ENCODE results near the gene ERC2.
"Not testable (repeated sequence)": the region's sequence is repeated elsewhere in the genome, so short reads cannot be mapped to it uniquely, and the experiment has no call there.

The ERC2 gene

DNA sequence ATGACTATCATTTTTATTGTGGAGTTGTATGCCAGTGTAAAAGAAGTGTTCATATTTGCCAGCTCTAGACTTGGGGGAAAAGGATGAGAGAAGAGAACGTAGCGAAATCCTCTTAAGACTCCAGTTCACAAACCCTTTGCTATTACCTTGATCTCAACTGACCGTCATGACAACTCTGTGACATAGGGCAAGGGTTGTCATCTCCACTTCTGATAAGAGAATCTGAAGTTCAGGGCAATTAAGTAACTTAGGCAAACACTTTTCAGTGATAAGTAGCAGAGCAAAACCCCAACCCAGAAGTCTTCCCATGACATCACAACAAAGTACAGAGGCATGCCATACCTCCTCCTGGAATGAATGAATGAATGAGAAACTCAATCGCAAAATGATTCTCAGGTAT lies 940.9 kb downstream of the ERC2 start:
- no peak for DNase-seq

DNA sequence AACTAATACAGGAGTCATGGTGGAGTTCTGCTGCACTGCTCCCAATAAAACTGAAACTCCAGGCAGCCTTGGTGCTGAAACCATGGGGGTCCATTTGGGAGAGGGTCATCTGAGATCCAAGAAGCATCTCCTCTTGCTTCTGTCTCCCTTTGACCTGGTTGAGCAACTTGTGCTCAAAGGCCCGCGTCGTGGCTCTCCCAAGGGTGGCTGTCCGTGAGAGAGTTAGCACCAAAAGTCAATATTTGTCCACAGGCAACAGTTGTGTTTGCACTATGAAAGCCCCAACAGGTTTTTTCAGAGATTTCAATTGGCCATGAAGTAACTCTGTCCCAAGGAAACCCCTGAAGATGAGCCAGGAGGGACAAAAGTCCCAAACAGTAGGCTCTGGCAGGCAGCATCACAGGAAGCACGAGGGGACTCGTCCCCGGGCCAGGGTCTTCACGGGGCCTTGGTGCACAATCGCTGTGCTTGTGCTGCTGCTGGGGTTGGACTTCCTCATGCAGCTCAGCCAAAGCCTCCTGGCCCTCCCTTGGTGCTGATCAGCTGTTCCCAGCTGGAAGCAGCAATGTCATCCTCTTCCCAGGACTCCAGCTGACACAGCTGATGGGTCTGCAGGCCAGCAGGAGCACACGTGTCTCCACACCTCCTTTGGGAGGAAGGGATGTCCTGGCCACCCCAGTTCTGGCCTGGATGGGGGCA lies 941.8 kb downstream of the ERC2 start:
- DNase-seq, result no peak

DNA sequence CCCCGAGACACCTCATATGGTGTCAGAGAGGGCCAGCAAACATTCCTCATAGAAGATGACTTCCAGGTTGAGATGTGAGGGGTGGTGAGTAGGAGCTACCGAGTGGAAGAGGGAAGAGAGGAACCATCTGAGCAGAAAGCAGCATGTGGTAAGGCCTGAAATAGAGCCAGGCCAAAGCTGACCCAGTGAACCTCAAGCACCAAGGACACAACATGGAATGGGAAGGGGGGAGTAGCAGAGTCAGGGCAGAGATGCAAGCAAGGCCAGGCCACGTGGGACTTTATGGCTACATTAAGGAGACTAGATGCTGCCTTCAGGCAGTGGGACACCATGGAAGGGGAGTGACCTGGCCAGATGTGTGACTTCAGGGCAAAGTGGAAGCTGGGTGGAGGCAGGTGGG lies 942.8 kb downstream of the ERC2 start:
- DNase-seq, result no peak

DNA sequence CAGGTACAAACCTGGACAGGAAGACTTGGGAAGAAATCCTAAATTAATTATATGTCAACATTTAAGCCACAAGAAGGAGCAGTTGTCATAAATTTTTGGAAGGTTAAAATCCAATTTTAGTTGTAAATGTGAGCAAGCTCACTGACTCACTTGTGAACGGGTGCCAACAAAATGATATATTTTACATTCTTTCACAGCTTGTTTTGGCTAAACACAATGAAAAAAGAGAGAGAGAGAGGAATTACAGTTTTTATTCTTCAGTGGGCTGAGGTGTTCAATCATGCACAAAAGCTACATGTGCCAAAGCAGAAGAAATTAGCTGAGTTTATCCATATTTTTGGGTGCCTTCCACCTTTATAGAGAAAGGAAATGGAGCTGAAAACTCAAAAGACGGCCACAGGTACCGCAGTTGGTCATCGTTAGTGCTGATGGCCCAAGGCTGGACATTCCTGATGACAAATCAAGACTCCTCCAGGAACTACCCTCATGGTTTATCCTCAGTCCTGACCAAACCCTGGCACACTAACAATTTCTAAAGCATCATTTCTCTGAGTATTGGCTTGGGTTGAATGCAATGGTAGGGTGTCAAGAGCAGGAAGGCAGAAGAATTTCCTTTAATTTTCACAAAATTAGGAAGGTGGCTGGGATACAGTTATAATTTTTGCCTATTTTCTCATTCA lies 943.6 kb downstream of the ERC2 start:
- DNase-seq, result no peak

DNA sequence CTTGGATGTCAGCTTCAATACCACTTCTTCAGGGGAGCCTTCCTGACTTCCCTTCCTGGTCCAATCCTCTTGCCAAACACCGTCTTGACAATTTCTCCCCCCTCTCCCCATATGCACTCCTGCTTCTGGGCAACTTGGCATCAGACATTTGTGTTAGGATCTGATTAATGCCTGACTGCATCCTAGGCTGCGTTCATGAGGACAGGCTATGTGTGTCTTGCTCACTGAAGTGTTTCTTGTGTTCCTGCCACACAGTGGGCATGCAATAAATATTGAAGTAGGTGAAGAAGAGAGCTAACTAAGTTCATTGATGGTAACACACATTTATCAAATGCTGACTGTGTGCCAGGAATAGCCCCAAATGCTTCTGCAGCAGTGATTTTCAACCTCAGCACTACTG lies 944.8 kb downstream of the ERC2 start:
- DNase-seq, result no peak

DNA sequence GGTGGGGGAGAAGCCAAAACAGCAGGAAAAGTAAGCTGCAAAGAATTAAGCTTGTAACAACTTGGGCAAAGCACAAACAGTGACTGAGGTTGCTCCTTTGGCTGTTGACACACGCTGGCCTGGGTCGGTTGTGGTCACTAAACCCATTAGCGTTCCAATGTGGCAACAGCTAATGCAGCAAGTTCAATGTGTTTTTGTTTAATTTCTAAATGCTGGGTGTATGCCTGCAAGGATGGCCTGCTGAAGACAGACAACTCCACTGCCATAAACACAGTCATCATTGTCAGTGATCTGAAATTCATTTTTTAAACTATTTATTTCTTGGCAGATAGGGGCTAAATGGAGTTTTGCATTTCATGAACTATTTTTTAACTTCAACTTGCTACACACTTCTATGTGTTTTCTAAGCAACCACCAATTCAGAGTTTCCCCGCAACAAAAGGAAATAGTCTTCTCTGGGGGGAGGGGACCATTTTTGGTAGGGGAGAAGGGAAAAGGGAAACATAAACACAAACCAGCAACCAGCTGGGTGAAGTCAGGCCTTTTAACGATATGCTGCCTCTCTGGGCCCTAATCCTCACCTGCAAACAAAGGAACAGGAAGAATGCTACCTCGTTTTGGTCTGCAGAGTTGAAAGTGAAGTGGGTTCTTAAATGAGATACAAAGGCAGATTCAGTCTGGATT lies 946.4 kb downstream of the ERC2 start:
- no peak for DNase-seq

DNA sequence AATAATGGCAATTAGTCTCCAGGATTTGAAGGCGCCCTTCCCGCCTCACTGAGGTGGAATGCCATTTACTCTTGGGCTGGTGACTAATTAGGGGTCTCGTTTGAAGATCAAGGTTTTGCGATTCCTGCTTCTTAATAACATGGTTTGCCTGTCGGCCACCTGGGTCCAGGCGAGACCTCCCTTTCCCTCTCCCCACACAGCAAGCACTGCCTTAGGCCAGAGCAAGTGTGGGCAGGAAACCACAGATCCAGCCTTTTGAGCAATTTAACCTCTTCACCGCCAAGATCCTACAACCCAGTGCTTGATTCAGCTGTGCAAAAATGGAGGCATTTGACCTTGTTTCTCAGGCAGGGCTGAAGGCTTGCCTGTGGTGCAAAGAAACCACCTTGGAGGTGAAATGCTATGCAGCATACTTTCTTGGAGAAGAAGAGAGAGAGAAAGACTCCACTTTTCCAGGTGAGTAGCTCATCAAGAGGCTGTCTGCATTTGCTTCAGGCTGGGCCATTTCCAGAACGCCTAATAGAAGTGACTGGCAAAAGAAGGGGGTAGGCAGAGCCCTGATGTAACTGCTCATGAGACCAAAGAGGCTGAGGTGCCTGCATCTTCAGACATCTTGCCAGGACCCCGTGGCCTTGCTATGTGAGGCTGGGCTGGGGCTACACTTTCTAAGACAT lies 947.1 kb downstream of the ERC2 start:
- DNase-seq, result no peak

DNA sequence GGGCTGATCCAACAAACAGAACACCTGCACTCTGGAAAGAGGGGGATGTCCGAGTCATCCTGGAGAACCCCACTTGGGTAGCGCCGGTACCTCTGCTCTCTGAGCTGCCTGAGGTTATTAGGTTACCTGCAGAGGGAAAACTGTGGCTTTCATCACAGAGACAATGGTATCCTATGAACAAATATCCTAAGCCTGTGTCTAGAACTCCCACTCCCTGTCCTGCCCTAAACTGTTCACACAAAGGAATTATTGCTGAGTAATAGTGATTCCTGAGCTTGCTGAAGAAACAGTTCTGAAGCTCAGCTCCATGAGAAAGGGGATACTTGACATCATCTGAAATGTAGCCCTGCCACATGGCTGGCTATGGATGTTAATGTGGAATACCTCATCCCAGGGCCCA lies 949.2 kb downstream of the ERC2 start:
- no peak for DNase-seq

DNA sequence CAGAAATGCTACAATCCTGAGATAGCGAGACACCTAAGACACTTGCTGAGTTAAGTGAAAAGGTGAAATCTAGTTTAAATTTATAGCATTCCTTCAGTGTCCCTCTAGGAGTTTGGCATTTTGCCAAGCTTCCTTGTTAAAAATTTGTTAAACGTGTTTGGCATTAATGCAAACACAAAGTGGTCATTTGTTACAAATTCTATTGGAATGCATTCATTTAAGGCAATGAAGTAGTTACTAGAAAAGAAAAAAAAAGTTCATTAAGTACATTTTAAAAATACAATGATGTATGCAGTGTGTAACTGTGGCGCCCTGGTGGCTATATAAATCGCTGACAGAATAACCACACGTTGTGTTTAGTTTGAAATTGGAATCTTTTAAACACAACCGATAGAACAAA lies 949.8 kb downstream of the ERC2 start:
- DNase-seq, result no peak

DNA sequence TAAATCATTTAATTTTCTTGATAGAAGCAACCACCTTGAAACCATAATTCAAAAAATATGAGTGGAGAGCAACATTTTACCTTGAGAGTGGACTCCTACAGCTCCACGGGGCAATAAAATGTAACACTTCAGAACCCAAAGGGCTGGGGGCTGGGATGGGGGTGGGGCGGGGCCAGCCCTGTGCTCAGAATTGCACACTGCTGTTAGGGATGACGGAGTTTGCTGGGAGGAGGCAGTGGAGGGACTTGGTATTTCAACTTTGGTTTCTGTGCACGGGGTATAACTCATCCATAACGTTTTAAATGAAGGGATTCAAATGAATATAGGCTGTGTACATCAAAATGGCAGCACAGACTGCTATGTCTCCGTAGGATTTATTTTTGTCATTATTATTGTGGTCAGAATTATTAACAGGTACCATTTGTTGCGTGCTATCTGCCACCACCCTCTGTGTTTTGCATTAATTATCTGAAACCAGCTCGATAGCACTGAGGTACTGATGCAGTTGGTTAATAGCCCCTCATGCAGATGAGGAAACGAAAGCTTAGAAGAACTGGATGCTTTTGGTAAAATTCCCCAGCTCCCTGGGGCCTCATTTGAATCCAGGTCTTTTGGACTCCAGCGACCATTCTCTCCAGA lies 951.8 kb downstream of the ERC2 start:
- no peak for DNase-seq

DNA sequence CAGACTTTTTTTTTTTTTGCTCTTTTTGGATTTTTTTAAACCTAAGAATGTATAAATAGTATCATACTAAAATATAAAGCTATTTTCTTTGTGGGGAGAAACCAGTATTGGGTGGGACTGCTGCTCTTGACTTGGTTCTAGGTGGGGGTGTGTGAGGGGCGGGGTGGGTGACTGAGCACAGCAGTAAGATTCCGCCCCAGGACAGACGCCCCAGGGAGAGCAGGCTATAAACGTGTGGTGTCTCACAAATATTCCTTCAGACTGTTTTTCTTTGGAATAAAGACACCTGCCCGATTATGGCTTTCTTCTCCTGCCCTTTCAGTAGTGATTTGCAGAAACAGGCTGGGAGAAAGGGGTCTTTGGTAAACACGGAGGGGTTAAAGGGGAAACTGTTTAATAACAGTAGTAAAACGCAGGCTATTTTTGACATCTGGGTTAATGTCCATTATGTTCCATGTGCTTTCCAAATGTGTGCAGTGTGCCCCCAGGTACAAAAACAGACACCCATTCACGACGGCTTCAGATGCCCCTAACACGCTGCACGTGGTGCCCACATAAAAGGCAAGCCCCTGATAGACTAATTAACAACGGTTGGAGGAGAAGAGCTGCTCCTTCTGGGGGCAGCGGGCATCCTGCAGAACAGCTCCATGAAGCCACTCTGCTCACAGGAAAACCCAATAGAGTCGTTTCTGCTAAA lies 952.6 kb downstream of the ERC2 start:
- no peak for DNase-seq

DNA sequence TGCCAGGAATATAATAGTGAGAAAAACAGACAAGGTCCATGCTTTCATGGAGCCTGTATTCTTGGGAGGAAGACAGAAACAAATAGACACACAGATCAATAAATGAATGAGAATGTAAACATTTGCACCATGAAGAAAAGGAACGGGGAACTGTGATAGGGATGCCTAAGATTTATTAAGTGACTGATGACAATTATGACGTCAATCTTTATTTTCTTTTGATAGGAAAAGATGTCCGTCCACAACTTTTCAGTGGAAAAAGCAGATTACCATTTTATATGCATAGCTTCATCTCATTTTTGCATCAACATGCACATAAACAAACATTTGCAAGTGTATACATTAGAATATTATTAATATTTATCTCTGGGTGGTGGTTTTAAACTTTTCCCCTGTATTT lies 953.3 kb downstream of the ERC2 start:
- DNase-seq, result no peak

DNA sequence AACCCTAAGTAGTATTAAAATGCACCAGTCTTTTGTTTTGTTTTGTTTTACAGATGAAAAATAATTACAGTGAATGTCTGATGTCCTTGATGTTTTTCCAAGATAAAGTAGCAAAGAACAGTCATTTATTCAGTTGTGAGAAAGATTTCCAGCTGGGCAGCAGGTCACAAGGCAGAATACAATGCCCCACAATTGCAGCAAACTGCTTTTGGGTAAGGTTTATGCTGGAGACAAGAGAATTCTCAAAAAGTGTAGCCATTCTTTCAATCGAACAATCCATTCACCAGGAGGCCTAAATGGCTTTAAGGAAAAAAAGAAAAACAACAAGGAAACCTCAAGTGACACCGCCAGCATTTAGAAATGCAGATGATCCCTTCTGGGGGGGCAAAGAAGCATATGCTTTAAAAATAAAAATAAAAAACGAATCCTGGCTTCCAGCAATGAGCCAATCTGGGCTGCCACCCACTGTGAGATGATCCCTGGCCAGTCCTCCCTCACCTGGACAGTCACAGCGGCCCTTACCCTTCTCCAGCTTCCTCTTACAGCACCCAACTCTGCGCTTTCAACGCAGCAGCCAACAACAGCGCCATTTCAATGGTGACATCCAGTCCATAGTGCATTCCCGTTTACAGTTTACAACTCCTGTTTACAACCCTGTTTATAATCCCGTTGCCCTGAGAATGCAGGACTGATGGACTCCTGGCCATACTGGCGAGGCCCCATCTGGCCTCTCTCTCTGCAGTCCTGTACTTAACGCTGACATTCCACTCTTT lies 955.5 kb downstream of the ERC2 start:
- DNase-seq, result no peak

DNA sequence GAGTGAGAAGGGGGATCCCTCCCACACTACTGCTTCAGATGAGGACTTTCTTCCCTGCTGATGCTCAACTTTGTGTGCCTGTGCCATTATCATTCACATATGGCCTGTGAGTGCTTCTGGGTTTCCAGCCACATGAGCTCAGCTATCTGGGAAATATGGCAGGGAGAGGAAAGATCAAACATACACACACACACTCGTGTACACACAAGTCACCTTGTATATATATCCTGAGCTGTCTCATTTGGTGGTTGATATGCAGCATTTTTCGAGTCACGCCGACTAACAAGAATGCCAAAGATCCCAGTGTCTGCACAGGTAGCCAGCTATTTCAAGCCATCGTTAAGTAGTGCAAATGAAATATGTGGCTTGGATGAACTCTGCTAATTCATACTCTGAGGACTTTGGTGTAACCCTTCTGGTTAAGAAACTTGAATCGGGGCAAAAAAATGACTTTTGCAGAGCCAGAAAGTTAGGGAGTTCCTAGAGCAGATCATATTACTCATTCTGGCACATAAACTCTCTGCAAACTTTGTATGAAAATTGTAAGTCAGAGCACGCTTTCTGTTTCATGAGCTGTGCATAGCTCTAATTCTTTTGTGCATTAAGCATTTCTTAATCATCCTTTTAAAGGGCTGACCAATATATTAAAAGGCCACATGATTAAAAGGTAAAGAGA lies 956.2 kb downstream of the ERC2 start:
- DNase-seq, result no peak

DNA sequence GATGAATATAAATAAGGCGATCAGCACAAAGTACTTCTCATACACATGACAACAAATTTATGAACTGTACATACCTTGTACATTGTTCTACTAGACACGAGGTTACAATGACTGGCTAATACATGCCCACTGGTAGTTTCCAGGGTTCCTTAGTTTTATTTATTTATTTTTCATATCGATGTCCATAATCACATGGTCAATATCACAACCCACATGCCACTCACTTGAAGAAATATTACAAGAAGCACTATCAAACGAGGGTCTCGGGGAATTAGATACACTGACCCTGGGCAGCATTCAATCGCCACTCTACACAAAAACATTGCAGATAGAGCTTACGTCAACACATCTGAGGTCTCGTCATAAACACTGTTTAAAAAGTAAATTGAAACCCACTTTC lies 959.9 kb downstream of the ERC2 start:
- no peak for DNase-seq

DNA sequence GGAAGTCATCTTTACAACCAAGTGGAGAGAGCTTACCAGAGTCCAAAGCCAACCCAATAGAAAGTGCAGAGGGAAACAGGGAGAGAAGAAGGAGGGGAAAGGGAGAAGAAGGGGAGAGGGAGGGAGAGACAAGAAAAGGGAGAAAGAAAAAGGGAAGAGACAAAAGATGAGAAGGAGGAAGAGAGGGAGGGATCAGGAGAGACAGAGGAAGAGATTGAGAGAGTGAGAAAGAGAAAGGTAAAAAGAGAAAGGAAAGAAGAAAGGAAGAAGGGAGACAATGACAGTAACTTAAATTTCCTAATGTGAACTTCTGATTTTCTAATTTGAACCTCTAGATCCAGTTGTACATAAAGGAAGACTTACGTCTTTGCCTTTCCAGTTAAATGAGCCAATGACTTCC lies 960.5 kb downstream of the ERC2 start:
- DNase-seq, result no peak

DNA sequence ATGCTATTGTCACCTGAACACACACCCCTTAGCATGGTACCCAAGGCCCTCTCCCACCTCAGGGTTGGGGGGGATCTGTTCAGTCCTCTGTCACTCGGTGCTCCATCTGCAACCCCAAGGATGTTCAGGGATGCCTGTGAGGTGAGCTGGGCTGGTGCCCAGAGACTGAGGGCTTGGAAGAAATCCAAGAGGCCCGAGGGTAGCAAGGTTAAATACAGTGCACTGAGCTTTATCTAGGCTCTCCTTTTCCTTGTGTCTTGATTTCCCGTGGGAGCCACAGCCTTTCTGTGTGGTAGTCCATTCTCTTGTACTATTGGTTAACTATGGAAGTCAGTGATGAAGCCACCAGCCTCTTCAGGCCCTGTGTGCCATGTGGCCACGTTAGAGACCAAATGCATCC lies 962.5 kb downstream of the ERC2 start:
- DNase-seq, result no peak

DNA sequence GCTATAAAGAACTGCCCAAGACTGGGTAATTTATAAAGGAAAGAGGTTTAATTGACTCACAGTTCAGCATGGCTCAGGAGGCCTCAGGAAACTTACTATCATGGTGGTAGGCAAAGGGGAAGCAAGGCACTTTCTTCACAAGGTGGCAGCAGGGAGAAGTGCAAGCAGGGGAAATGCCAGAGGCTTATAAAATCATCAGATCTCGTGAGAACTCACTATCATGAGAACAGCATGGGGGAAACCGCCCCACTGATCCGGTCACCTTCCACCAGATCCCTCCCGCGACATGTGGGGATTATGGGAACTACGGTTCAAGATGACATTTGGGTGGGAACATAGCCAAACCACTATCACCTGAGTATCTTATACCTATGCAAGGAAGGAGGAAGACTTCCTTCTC lies 963.2 kb downstream of the ERC2 start:
- not testable (repeated sequence) for DNase-seq

DNA sequence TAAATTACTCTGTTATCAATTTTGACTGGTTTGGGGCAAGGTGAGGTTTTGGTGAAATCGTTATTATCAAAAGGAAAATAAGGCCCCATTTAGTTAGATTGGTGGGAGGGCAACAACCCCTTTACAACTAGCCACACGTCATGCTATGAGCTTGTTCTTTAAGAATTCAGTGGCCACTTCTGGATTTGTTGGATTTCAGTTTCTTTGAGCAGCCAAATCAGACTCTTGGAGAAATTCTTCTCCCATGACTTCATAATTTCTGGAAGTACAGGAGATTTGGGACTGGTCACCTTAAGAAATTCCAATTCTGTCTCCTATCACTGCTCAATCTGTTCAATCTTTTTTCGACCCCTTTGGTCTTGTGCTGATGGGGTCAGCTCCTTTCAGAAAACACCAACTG lies 966.4 kb downstream of the ERC2 start:
- DNase-seq, result no peak

DNA sequence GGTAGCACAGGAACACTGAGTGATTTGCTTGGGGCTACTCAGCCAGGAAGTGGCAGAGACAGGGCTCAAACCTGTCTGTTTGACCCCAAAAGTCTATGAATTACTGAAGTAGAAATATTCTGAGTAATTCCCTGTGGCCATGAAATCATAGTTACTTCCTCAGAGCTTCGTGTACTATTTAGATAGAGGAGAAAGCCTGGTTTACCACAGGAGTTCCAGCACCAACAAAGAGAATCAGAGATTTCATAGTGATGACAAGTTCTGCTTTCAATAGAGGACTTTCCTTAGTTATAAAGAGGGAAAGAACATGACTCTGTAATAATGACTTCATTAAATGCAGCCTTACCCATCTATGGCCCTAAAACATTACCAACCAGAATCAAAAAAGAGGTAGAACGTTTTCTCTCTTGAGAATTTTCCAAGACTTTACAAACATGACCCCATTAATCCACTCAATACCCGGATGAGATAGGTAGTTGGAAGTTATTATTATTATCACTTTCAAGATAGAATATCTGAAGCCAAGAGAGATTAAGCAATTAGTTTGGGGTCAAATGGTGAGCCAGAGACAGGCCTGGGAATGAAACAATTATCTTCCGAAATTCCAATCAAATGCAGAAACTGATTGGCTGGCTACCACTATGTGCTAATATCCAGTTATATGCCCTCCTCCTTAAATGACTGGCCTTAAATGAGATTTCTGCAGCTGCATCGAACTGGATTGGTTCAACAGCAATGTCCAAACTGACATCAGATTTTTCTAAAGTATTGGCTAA lies 967.5 kb downstream of the ERC2 start:
- DNase-seq, result no peak
